Measurements from ENCODE around the gene HOXB7. TPM values are rescaled to one million over a fixed set of nuclear protein-coding genes. Genes with fewer than 3 reads are reported as not detected.

The HOXB7 gene
- total RNA-seq, 2 experiments from 2014 or later = 0.29 TPM; not detected in 1

DNA sequence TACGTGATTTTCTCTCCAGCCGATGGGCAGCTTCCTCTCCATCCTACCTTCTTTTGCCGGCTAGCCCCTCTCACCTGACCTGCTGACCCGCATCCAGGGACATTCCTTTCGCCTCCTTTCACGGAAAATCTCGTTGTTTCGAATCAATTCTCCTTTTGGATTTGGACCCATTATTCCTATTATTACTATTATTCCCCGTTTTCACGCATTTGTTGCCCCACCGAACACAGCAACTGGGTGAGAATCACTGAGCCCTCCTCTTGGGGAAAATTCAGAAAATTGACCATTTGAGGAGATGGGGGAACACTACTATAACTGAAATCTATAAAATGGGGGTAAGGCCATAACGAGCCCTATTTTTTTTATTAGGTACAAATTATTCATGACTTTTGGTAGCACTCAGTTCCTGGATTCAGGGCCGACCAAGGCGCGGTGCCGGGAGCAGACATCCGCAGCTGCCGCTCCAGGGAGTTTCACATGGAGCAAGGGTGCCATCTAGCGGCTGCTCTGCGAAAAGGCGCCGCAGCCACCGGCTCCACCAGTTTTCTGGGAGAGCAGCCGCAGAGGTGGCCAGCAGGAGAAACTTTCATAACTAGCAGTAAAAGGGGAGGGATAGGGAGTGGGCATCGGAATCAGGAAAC, 7.6 kb upstream of the HOXB7 start:
- no peaks in the 10 kb centered on the region for H3K36me3 Mint-ChIP-seq (ENCODE audit: low read depth)
- no peaks in the 10 kb centered on the region for H3K9me3 Mint-ChIP-seq
- peaks cover 40% of the 10 kb centered on the region for H3K4me1 Mint-ChIP-seq (ENCODE audit: low read depth)
- no peak overlapping the region for H3K4me3 Mint-ChIP-seq
- CTCF ChIA-PET = interaction anchor here (0.6 to 2.5 kb wide), 17 partner anchors 9 to 545 kb away, joined by 3 to 15 read pairs (median 3); partner anchors contain the start of genes HOXB5 and HOXB6
- peaks cover 84% of the 10 kb centered on the region for H3K27me3 Mint-ChIP-seq (ENCODE audit: low read depth)
- intact Hi-C loops (cut with micrococcal nuclease) = loop anchor here (2.0 kb wide), 1 partner anchor 594 kb away; no protein-coding TSS in a partner anchor
- peak; percentile 88 for DNase-seq
- no peak overlapping the region for H3K27ac Mint-ChIP-seq

DNA sequence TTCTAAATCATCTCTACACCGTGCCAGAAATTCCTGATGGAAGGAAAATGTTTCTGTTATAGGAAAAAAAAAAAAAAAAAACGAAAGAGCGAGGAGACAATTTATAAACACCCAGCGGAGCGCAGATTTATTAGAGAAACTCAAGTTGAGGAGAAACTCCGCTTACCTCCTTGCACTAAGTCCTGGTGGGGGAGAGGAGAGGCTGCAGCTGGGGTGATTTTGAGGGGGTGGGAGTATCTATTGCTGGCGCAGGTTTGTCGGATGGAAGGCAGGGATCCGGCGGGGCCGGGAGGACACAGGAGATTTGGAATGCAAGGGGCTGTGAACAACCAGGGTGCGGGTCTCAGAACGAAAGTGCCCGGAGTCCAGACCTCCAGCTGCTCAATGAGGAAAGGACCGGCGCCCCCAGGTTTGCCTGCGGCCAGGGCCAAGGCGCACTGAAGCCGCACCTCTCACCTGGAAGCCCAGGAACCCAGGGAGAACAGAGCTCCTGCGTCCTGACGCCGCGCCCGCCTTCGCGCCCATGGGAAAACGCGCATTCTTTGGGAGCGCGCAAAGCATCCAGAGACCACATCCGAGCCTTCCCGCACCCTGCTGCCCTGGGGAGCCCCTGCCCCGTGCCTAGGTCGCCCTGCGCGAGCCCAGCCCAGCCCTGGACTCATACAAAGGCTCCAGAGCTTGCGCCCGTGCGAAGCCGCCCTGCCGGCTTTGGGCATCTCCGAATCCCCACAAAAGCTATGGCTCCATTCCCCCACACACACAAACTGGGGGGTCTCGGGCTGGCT, 6.8 kb upstream of the HOXB7 start:
- peaks cover 42% of the 10 kb centered on the region for H3K4me1 Mint-ChIP-seq (ENCODE audit: low read depth)
- peaks cover 83% of the 10 kb centered on the region for H3K27me3 Mint-ChIP-seq (ENCODE audit: low read depth)
- intact Hi-C loops (cut with micrococcal nuclease) = loop anchor here (2.0 kb wide), 1 partner anchor 593 kb away; no protein-coding TSS in a partner anchor
- H3K9me3 Mint-ChIP-seq = no peaks in the 10 kb centered on the region
- DNase-seq = no peak
- H3K4me3 Mint-ChIP-seq = no peak overlapping the region
- CTCF ChIA-PET = interaction anchor here (0.6 to 2.5 kb wide), 14 partner anchors 8 to 537 kb away, joined by 3 to 15 read pairs (median 4); partner anchors contain the start of genes HOXB5 and HOXB6
- no peaks in the 10 kb centered on the region for H3K36me3 Mint-ChIP-seq (ENCODE audit: low read depth)
- no peak overlapping the region for H3K27ac Mint-ChIP-seq

DNA sequence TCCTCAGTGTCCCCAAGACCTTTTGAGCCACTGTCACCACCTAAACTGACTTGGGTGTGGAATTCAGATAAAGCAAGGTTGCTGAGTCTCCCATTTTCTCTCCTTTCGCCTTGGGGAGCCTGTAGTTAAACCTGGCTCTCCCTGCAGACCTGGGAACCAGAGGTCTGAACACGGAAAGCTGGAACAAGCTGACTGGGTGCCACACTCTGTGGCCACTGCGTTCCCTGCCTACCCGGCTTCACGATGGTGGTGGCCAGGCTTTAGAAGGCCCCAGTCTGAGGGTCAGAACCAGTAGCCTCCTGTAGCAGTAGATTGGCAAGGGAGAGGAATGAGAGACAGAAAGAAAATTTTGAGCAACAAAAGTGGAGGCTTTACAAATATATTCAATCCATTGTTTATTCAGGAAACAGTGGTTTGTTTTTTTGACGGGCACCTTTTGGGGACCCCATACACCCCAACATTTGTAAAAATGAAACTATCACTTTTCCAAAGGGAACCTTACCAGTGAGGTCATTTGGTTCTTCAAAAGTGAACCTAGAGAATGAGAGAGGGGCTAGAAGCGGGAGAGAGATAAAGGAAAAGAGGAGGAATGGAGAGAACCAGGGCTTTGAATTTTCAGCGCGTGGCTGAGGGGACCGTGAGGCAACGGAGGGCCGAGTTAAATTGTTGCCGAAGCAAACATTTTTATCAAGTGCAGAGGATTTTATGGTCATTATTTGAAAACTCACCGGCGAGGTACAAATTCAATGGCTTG, 6.1 kb upstream of the HOXB7 start:
- Mint-ChIP-seq H3K4me3 (no peak overlapping the region), H3K27ac (no peak overlapping the region), H3K4me1 (ENCODE audit: low read depth) (peaks cover 47% of the 10 kb centered on the region), H3K9me3 (no peaks in the 10 kb centered on the region), H3K27me3 (ENCODE audit: low read depth) (peaks cover 82% of the 10 kb centered on the region), H3K36me3 (ENCODE audit: low read depth) (no peaks in the 10 kb centered on the region)
- intact Hi-C loops (cut with micrococcal nuclease) = no loop called here
- CTCF ChIA-PET = interaction anchor here (0.6 to 2.5 kb wide), 8 partner anchors 8 to 170 kb away, joined by 3 to 15 read pairs (median 7); partner anchors contain the start of genes HOXB5 and HOXB6
- no peak for DNase-seq

DNA sequence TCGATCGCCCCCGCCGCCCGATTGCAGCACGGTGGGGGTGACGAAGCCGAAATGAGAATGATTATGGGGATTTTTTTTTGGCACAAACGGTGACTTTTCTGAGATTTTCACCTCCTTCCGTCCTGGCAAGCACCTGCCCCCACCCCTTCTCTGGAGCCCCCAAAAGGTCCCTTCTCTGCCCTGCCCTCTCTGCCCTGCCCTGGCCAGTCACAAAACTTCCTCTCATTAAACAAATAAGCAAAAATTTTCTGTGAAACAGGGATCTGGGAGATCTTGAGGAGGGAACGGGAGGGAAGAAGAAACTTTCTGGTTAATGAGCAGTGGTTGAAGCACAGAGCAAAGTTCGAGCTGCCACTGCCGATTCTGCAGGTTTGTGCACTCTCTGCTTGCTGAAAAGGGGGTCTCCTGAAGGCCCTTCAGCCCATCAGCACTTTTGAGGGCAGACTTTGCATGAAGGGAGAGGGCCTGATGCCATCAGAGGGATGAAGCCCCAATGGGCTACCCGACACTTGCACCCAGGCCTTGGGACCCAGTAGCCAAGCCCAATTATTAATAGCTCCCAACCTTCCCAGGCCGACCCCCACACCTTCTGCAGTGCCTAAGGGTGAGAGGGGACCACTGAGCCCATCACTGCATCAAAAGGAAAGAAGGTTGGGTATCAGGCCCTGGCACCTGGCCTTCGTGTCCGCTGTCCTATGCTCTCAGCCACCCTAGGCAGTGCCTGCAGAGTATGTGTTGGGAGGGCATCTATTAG, 5.3 kb upstream of the HOXB7 start:
- CTCF ChIA-PET = interaction anchor here (0.6 to 1.8 kb wide), 6 partner anchors 8 to 25 kb away, joined by 3 to 5 read pairs (median 4); no protein-coding TSS in a partner anchor
- intact Hi-C loops (cut with micrococcal nuclease) = no loop called here
- H3K9me3 Mint-ChIP-seq = no peaks in the 10 kb centered on the region
- no peak overlapping the region for H3K4me3 Mint-ChIP-seq
- H3K36me3 Mint-ChIP-seq (ENCODE audit: low read depth) = no peaks in the 10 kb centered on the region
- no peak for DNase-seq
- peaks cover 53% of the 10 kb centered on the region for H3K4me1 Mint-ChIP-seq (ENCODE audit: low read depth)
- peaks cover 82% of the 10 kb centered on the region for H3K27me3 Mint-ChIP-seq (ENCODE audit: low read depth)
- H3K27ac Mint-ChIP-seq = no peak overlapping the region

DNA sequence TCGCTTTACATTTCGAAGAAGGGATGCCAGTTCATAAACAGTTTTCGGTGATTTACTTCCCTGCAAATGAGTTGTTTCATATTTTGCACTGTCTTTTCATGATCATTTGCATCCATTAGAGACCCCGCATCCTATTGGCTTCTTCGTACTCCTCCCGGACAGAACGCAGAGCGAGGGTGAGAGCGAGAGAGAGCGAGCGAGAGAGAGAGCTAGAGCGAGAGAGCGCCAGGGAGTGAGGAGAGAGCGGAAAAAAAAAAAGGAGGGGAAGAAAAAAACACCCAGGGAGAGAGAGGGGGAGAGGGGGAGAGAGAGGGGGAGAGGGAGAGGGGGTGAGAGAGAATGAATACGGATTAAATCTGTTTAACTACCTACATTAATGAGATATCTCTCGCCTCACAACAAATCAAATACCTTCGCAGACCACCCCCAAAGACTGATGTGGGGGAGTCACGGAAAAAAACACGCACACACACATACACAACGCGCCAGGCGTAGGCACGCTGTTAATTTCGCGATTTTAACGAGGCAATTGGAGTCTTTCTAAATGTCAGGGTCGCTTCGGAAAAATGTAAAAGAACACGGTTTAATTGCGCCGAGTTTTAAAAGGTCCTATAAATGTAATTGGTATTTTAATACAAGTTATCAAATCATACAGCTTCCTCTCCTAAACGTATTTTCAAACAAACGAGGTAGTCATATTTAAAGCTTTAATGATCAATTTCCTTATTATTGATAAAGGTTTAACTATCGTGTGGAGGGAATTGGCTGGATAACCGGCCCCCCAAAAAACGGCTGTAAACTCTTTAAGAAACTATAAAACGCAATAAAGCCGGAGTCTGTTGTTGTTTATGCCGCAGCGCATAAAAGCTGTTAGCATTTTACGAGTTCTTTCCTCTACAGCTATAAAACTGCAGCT, 4.5 kb upstream of the HOXB7 start, which contains the start of gene HOXB8:
TSS of gene HOXB8 (minus strand) at position 246 of the 916 bp plus-strand sequence. CDS start 588 bp downstream, outside the sequence.
- peaks cover 77% of the 10 kb centered on the region for H3K27me3 Mint-ChIP-seq (ENCODE audit: low read depth)

DNA sequence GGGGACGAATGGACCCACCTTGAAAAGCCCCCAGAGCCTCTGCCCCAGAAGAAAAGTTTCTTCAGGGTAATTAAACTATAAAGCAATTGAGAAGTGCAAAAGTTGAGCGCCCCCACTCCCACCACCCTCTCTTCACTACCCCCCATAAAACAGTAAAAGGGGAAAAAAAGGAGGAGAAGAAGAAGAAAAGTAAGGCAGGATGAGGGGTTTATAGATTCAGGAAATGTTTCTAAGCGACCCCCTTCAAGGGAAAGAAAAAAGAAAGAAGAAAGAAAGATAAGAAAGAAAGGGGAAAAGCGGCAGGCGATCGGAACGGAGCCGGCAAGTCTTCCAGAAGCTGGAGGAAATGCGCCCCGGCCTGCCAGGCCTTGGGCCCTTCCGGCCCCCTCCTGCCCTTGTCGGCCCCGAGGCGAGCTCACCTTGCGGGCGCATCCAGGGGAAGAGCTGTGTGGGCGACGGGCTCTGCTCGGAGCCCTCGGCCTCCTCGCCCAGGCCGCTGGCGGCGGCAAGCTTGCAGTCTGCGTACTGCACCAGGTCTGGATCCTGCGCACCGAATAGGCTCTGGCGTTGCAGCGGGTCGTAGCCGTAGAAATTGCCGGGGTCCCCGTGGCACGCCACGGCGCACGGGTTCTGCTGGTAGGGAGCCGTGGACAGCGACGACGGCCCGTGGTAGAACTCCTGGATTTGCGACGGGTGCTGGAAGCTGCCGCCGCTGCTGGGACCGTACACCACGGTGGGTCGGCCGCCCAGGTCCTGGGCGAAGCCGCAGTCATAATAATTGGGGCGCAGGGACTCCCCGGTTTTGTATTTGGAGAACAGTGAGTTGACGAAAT, 3.3 kb upstream of the HOXB7 start:
- H3K4me1 Mint-ChIP-seq (ENCODE audit: low read depth) = peaks cover 52% of the 10 kb centered on the region
- no peak overlapping the region for H3K27ac Mint-ChIP-seq
- intact Hi-C loops (cut with micrococcal nuclease) = loop anchor here (1.0 to 5.0 kb wide), 3 partner anchors 12 to 108 kb away; partner anchors contain the start of genes HOXB9, PRAC1 and PRAC2
- no peaks in the 10 kb centered on the region for H3K36me3 Mint-ChIP-seq (ENCODE audit: low read depth)
- DNase-seq = peak; percentile 29
- H3K4me3 Mint-ChIP-seq = peak overlapping the region; percentile 42
- H3K27me3 Mint-ChIP-seq (ENCODE audit: low read depth) = peaks cover 77% of the 10 kb centered on the region
- H3K9me3 Mint-ChIP-seq = no peaks in the 10 kb centered on the region
- CTCF ChIA-PET = interaction anchor here (0.6 to 2.7 kb wide), 11 partner anchors 9 to 433 kb away, joined by 3 to 19 read pairs (median 4); partner anchors contain the start of genes HOXB5 and HOXB9

More for the DNA sequence above, 4.5 kb upstream of the HOXB7 start, which contains the start of gene HOXB8:
- intact Hi-C loops (cut with micrococcal nuclease) = no loop called here
- Mint-ChIP-seq H3K36me3 (ENCODE audit: low read depth) (no peaks in the 10 kb centered on the region), H3K9me3 (no peaks in the 10 kb centered on the region), H3K27ac (no peak within 1 kb of the TSS), H3K4me3 (peak within 1 kb of the TSS; percentile 27), H3K4me1 (ENCODE audit: low read depth) (peaks cover 56% of the 10 kb centered on the region)
- DNase-seq = no peak
- CTCF ChIA-PET = interaction anchor here (0.7 to 2.7 kb wide), 12 partner anchors 8 to 353 kb away, joined by 3 to 19 read pairs (median 4); partner anchors contain the start of genes HOXB5 and HOXB9

DNA sequence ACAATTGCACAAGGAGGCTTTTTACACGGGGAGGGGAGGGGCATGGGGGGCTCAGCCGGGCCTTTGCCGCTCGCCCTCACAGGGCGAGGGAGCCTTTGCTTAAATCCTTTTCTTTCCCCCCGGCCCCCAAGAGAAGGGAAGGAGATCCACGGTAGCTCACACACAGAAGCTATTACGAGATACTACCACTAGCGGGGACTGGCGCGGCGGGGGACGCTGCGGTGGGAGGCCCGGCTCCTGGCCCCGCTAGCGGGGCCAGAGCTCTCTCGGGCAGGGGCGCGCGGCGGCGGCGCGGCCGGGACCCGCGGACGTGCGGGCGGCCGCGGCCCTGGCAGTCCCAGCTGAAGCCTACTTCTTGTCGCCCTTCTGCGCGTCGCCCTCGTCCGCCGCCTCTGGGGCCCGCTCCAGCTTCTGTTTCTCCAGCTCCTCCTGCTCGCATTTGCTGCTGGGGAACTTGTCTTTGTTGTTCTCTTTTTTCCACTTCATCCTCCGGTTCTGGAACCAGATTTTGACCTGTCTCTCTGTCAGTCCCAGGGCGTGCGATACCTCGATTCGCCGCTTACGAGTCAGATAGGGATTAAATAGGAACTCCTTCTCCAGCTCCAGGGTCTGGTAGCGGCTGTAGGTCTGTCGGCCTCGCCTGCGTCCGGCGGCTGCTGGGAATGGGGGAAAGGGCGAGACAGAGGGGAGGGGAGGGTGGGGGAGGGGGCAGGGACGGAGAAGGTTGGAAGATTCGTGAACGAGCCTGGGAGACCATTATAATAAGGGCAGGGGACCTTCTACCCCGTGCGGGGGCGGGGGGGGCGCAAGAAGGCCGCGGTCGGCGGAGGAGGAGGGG, 2.3 kb upstream of the HOXB7 start:
- H3K4me1 Mint-ChIP-seq (ENCODE audit: low read depth) = peaks cover 42% of the 10 kb centered on the region
- intact Hi-C loops (cut with micrococcal nuclease) = loop anchor here (1.0 to 5.0 kb wide), 3 partner anchors 13 to 109 kb away; partner anchors contain the start of genes HOXB9, PRAC1 and PRAC2

DNA sequence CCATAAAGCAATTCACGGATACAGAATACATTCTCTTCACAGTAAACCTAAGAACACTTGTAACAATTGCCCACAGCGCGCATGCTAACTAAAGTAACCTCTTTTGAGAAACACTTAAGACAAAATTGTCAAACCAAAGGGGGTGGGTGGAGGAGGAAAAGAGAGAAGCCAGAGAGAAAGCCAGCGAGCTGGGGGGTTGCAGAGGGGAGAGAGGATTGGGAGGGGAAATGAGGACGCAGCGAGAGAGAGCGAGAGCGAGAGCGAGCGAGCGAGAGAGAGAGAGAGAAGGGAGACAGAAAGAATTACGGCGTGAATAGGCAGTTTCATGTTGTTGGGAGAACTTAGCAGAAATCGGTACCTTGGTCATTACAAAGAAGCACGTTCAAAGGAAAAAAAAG, 1.6 kb upstream of the HOXB7 start:
- Mint-ChIP-seq H3K4me3 (peak overlapping the region; percentile 67), H3K27ac (no peak overlapping the region), H3K36me3 (ENCODE audit: low read depth) (no peaks in the 10 kb centered on the region), H3K27me3 (ENCODE audit: low read depth) (peaks cover 75% of the 10 kb centered on the region), H3K4me1 (ENCODE audit: low read depth) (peaks cover 39% of the 10 kb centered on the region), H3K9me3 (no peaks in the 10 kb centered on the region)
- CTCF ChIA-PET = interaction anchor here (0.7 to 2.7 kb wide), 8 partner anchors 11 to 130 kb away, joined by 3 to 19 read pairs (median 5); partner anchors contain the start of genes HOXB5 and HOXB9
- intact Hi-C loops (cut with micrococcal nuclease) = loop anchor here (2.0 to 5.0 kb wide), 2 partner anchors 16 to 110 kb away; partner anchors contain the start of genes PRAC1 and PRAC2
- DNase-seq = no peak

More for the DNA sequence above, 2.3 kb upstream of the HOXB7 start:
- H3K36me3 Mint-ChIP-seq (ENCODE audit: low read depth) = no peaks in the 10 kb centered on the region
- H3K9me3 Mint-ChIP-seq = no peaks in the 10 kb centered on the region
- H3K4me3 Mint-ChIP-seq = peak overlapping the region; percentile 80
- CTCF ChIA-PET = interaction anchor here (0.7 to 2.7 kb wide), 8 partner anchors 10 to 130 kb away, joined by 3 to 19 read pairs (median 5); partner anchors contain the start of genes HOXB5 and HOXB9
- H3K27me3 Mint-ChIP-seq (ENCODE audit: low read depth) = peaks cover 76% of the 10 kb centered on the region
- peak; percentile 47 for DNase-seq
- no peak overlapping the region for H3K27ac Mint-ChIP-seq
